Pancreas (tissue), 8 donors: ENCODE measurements around the gene OGG1. TPM values are rescaled to one million over a fixed set of nuclear protein-coding genes. Genes with fewer than 3 reads are reported as not detected.

Experiments
- polyA plus RNA-seq, 2 donors: library from polyadenylated mRNA; stranded (reverse); fragments of 200-250 nt; gene quantifications; one replicate each; pipeline ENCODE4 v1.2.3, GENCODE V29; 2013
- total RNA-seq, 6 donors: library from RNA; stranded (reverse); fragmentation: NEBNext Ultra II Directional in 4 of 6; extraction: Animal tissue kit (Norgen Biotek cat#: 25700) in 4 of 6; gene quantifications; one replicate each; pipeline versions ENCODE4 v1.2.1 to v1.2.4, GENCODE V29; 2021 to 2023
- donor health status: healthy with polysubstance abuse.
- donor health status: DM: no; HTN: no; CAD: no; lungs with moderate emphysema.
- donor health status: DM: no; HTN: no; CAD: no.
- donor health status: Bipolar disorder and iron deficiency.
- donor health status: DM: yes; HTN: yes; CAD: no.
- donor health status: DM: no; HTN: no; CAD: no.
- donor health status: DM: no; HTN: no; CAD: no.
- donor health status: DM: yes; HTN: yes; CAD: no.

The OGG1 gene
- total and polyA plus RNA-seq, 8 donors: 5.9 to 13.9 (median 9.1) TPM

Other genes with a start within 250 kb of the OGG1 start
- 1 to 10 TPM in 3 of 6 donors, under 1 TPM in 3; 0.35 to 2.8 (median 0.96) TPM for gene LHFPL4, start 196.1 kb upstream of the OGG1 start, total RNA-seq
- gene LHFPL4, start 196.1 kb upstream of the OGG1 start, polyA plus RNA-seq: 1 to 10 TPM in 1 of 2 donors, under 1 TPM in 1; 0.99 to 3.9 TPM
- 10 to 100 TPM; 11.5 to 20.8 (median 13.0) TPM for gene MTMR14, start 100.4 kb upstream of the OGG1 start, total RNA-seq
- gene MTMR14, start 100.4 kb upstream of the OGG1 start, polyA plus RNA-seq: 10 to 100 TPM; 14.0 to 20.6 TPM
- gene CPNE9, start 46.1 kb upstream of the OGG1 start, total RNA-seq: under 1 TPM in 3 of 6 donors, not detected in 3; 0.12 to 0.19 (median 0.12) TPM
- gene CPNE9, start 46.1 kb upstream of the OGG1 start, polyA plus RNA-seq: under 1 TPM; 0.19 to 0.85 TPM
- gene BRPF1, start 18.2 kb upstream of the OGG1 start, total RNA-seq: 10 to 100 TPM in 1 of 6 donors, 1 to 10 TPM in 5; 7.0 to 10.8 (median 8.4) TPM
- gene BRPF1, start 18.2 kb upstream of the OGG1 start, polyA plus RNA-seq: 10 to 100 TPM in 1 of 2 donors, 1 to 10 TPM in 1; 5.8 to 10.4 TPM
- 10 to 100 TPM in 1 of 6 donors, 1 to 10 TPM in 5; 2.0 to 12.8 (median 4.4) TPM for gene CAMK1, start 20.0 kb downstream of the OGG1 start, total RNA-seq
- gene CAMK1, start 20.0 kb downstream of the OGG1 start, polyA plus RNA-seq: 10 to 100 TPM; 20.5 to 23.7 TPM
- 10 to 100 TPM; 13.2 to 28.0 (median 18.4) TPM for gene TADA3, start 42.5 kb downstream of the OGG1 start, total RNA-seq
- 10 to 100 TPM; 22.0 to 29.1 TPM for gene TADA3, start 42.5 kb downstream of the OGG1 start, polyA plus RNA-seq
- gene ARPC4, start 43.1 kb downstream of the OGG1 start, total RNA-seq: 10 to 100 TPM; 39.5 to 72.6 (median 53.1) TPM
- 10 to 100 TPM; 35.0 to 44.7 TPM for gene ARPC4, start 43.1 kb downstream of the OGG1 start, polyA plus RNA-seq
- gene TTLL3, start 60.3 kb downstream of the OGG1 start, total RNA-seq: 10 to 100 TPM in 5 of 6 donors, 1 to 10 TPM in 1; 9.2 to 30.8 (median 17.5) TPM
- gene TTLL3, start 60.3 kb downstream of the OGG1 start, polyA plus RNA-seq: 100 to 1,000 TPM in 1 of 2 donors, 10 to 100 TPM in 1; 77.6 to 104 TPM
- 10 to 100 TPM; 12.4 to 19.1 (median 14.5) TPM for gene RPUSD3, start 94.1 kb downstream of the OGG1 start, total RNA-seq
- gene RPUSD3, start 94.1 kb downstream of the OGG1 start, polyA plus RNA-seq: 10 to 100 TPM; 20.4 to 20.6 TPM
- 10 to 100 TPM in 1 of 6 donors, 1 to 10 TPM in 1, under 1 TPM in 3, not detected in 1; 0.16 to 11.5 (median 0.87) TPM for gene CIDEC, start 130.3 kb downstream of the OGG1 start, total RNA-seq
- gene CIDEC, start 130.3 kb downstream of the OGG1 start, polyA plus RNA-seq: 10 to 100 TPM in 1 of 2 donors, 1 to 10 TPM in 1; 1.1 to 10.9 TPM
- 10 to 100 TPM; 16.3 to 24.5 (median 19.6) TPM for gene JAGN1, start 140.7 kb downstream of the OGG1 start, total RNA-seq
- 10 to 100 TPM; 25.9 to 27.1 TPM for gene JAGN1, start 140.7 kb downstream of the OGG1 start, polyA plus RNA-seq
- 10 to 100 TPM in 3 of 6 donors, 1 to 10 TPM in 3; 6.4 to 14.1 (median 9.4) TPM for gene IL17RE, start 152.9 kb downstream of the OGG1 start, total RNA-seq
- gene IL17RE, start 152.9 kb downstream of the OGG1 start, polyA plus RNA-seq: 10 to 100 TPM in 1 of 2 donors, 1 to 10 TPM in 1; 8.0 to 15.6 TPM
- 10 to 100 TPM; 11.9 to 19.8 (median 13.2) TPM for gene IL17RC, start 167.1 kb downstream of the OGG1 start, total RNA-seq
- gene IL17RC, start 167.1 kb downstream of the OGG1 start, polyA plus RNA-seq: 10 to 100 TPM; 51.6 to 55.7 TPM
- 10 to 100 TPM; 11.3 to 36.6 (median 13.2) TPM for gene CRELD1, start 183.9 kb downstream of the OGG1 start, total RNA-seq
- 10 to 100 TPM; 34.3 to 45.9 TPM for gene CRELD1, start 183.9 kb downstream of the OGG1 start, polyA plus RNA-seq
- 1 to 10 TPM; 1.2 to 2.1 (median 1.9) TPM for gene PRRT3, start 202.5 kb downstream of the OGG1 start, total RNA-seq
- 1 to 10 TPM; 2.5 to 5.1 TPM for gene PRRT3, start 202.5 kb downstream of the OGG1 start, polyA plus RNA-seq
- gene EMC3, start 236.9 kb downstream of the OGG1 start, total RNA-seq: 10 to 100 TPM; 25.8 to 32.1 (median 29.6) TPM
- gene EMC3, start 236.9 kb downstream of the OGG1 start, polyA plus RNA-seq: 10 to 100 TPM in 1 of 2 donors, 1 to 10 TPM in 1; 9.8 to 35.2 TPM